ENCODE measurements around the gene CAAP1.
A peak's percentile ranks its signal among the peaks of the same experiment; 100 is the strongest.
"Not testable (repeated sequence)": the region's sequence is repeated elsewhere in the genome, so short reads cannot be mapped to it uniquely, and the experiment has no call there.

CAAP1 gene

DNA sequence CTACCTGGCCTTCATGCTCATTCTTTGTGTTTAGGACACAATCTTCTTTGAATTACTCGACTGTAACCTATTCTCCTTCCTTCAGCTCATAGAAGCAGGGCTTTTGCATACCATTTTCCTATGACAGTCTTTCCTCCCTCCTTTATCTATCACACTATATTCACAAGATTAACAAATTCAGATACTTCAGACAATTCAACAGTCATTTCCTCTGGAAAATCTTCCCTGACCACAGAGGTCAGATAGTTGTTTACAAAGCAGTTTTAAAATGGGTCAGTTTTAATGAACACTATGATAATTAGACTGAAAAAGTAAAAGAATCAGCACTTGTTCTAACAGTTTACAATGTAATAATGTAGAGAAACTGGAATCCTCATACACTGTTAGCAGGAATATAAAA, 4.3 kb downstream of the CAAP1 start:
- no peak for DNase-seq (ENCODE audit: insufficient read length, low spot score)
- TF ChIP-seq, protein P1, sequence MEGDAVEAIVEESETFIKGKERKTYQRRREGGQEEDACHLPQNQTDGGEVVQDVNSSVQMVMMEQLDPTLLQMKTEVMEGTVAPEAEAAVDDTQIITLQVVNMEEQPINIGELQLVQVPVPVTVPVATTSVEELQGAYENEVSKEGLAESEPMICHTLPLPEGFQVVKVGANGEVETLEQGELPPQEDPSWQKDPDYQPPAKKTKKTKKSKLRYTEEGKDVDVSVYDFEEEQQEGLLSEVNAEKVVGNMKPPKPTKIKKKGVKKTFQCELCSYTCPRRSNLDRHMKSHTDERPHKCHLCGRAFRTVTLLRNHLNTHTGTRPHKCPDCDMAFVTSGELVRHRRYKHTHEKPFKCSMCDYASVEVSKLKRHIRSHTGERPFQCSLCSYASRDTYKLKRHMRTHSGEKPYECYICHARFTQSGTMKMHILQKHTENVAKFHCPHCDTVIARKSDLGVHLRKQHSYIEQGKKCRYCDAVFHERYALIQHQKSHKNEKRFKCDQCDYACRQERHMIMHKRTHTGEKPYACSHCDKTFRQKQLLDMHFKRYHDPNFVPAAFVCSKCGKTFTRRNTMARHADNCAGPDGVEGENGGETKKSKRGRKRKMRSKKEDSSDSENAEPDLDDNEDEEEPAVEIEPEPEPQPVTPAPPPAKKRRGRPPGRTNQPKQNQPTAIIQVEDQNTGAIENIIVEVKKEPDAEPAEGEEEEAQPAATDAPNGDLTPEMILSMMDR (IDR thresholded peaks at IDR 0.05; ENCODE audit: insufficient read depth, missing control alignments), result no peak
- peak; percentile 80 for FAIRE-seq

DNA sequence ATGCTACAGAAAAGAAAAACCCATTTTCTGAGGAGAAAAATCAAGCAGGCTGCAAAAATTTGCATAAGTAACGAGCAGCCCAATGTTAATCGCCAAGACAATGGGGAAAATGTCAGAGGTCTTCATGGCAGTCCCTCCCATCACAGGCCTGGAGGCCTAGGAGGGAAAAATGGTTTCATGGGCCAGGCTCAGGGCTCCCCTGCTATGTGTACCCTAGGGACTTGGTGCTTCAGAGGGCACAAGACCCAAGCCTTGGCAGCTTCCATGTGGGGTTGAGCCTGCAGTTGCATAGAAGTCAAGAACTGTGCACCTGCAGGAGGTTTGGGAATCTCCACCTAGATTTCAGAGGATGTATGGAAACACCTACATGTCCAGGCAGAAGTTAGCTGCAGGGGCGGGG, 10.4 kb downstream of the CAAP1 start:
- no peak for FAIRE-seq

GRCh38 chr9:26880262-26880661, 12.3 kb downstream of the CAAP1 start:
- FAIRE-seq (no peak), DNase-seq (ENCODE audit: insufficient read length, low spot score) (no peak)
- TF ChIP-seq, protein P1 (IDR thresholded peaks at IDR 0.05; ENCODE audit: insufficient read depth, missing control alignments), result no peak

More for the DNA sequence above, 10.4 kb downstream of the CAAP1 start:
- TF ChIP-seq, protein P1 (IDR thresholded peaks at IDR 0.05; ENCODE audit: insufficient read depth, missing control alignments), result no peak
- no peak for DNase-seq (ENCODE audit: insufficient read length, low spot score)

DNA sequence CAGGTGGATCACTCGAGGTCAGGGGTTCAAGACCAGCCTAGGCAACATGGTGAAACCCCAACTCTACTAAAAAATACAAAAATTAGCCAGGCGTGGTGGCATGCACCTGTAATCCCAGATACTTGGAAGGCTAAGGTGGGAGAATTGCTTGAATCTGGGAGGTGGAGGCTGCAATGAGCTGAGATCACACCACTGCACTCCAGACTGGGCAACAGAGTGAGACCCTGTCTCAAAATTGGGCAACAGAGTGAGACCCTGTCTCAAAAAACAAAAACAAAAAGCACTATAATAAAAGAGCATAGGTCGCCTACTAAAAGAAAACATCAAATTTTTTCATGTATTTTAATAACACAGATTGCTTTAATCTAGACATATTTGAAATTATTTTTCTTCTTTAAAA, 17.4 kb downstream of the CAAP1 start:
- not testable (repeated sequence) for DNase-seq (ENCODE audit: insufficient read length, low spot score); FAIRE-seq

DNA sequence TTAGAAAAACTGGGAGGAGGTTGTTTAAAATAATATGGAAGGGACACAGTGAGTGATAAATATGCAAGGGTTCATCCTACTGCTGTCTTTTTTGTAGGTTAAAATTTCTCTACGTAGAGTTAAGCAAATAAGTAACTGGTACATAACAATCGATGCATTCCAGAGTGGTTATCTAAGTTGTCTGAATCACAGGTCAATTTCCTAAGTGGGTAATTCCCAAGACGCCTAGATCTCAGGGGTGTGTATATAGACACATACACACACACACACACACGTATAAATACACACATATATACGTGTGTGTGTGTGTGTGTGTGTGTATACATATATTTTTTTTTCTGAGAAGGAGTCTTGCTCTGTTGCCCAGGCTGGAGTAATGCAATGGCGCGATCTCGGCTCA, 22.3 kb downstream of the CAAP1 start:
- DNase-seq (ENCODE audit: insufficient read length, low spot score), result no peak
- TF ChIP-seq, protein P1 (IDR thresholded peaks at IDR 0.05; ENCODE audit: insufficient read depth, missing control alignments), result no peak
- FAIRE-seq, result no peak

GRCh38 chr9:26863074-26863473, 29.5 kb downstream of the CAAP1 start:
- DNase-seq (ENCODE audit: insufficient read length, low spot score) (no peak), FAIRE-seq (no peak)
- TF ChIP-seq, protein P1 (IDR thresholded peaks at IDR 0.05; ENCODE audit: insufficient read depth, missing control alignments), result peak; percentile 8

GRCh38 chr9:26856413-26857032, 36.1 kb downstream of the CAAP1 start:
- TF ChIP-seq, protein P1 (IDR thresholded peaks at IDR 0.05; ENCODE audit: insufficient read depth, missing control alignments), result peak; percentile 61
- DNase-seq (ENCODE audit: insufficient read length, low spot score) (peak; percentile 25), FAIRE-seq (peak; percentile 64)

DNA sequence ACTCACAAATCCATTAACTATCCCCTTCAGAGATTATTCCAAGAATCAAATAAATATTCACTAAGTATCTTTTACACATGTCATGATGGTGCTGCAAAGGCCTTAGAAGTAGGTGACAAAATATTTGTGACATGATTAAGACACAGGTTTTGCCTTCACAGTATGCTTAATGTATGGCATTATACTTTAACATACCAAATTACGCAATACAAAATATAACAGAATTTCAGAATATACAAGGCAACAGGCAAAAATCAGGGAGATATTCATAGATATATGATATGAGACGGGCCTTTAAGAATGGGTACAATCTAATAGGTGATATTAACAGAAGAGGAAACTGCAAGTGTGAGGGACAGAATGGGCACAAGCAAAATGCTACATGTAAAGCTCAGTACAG, 41.6 kb downstream of the CAAP1 start:
- DNase-seq (ENCODE audit: insufficient read length, low spot score) (no peak), FAIRE-seq (peak; percentile 55)
- TF ChIP-seq, protein P1 (IDR thresholded peaks at IDR 0.05; ENCODE audit: insufficient read depth, missing control alignments), result no peak
